GM12801 (cell line): ENCODE measurements around the gene SMYD3.

Experiments
- TF ChIP-seq, protein P1 (sequence below): IDR thresholded peaks from one replicate; pipeline ENCODE4 v1.5.1; 2011; ENCODE audit warnings: control low read depth; ENCODE audit not compliant: insufficient read length; ENCODE audit errors: extremely low read depth

The SMYD3 gene

GRCh38 chr1:245880754-245881403 is 626.2 kb downstream of the SMYD3 start:
- TF ChIP-seq, protein P1, sequence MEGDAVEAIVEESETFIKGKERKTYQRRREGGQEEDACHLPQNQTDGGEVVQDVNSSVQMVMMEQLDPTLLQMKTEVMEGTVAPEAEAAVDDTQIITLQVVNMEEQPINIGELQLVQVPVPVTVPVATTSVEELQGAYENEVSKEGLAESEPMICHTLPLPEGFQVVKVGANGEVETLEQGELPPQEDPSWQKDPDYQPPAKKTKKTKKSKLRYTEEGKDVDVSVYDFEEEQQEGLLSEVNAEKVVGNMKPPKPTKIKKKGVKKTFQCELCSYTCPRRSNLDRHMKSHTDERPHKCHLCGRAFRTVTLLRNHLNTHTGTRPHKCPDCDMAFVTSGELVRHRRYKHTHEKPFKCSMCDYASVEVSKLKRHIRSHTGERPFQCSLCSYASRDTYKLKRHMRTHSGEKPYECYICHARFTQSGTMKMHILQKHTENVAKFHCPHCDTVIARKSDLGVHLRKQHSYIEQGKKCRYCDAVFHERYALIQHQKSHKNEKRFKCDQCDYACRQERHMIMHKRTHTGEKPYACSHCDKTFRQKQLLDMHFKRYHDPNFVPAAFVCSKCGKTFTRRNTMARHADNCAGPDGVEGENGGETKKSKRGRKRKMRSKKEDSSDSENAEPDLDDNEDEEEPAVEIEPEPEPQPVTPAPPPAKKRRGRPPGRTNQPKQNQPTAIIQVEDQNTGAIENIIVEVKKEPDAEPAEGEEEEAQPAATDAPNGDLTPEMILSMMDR, result no peak

DNA sequence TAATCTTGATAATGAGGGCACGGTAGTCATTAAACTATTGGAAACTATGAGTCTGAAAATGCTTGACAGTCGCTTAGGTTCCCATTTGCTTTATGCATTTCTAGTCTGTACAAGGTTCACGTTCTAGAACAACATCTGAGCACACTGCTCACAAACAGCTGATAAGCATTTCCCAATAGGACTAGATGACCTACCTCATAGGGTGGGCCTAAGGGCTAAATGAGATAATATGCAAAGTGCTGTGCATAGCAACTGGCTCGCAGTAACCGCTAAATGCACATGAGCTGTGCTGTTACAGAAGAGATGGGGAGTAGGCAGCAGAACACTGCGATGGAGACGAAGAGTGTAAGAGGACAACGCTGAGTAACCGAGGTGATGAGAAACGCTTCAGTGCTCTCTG is 628.0 kb downstream of the SMYD3 start:
- TF ChIP-seq, protein P1, result no peak

DNA sequence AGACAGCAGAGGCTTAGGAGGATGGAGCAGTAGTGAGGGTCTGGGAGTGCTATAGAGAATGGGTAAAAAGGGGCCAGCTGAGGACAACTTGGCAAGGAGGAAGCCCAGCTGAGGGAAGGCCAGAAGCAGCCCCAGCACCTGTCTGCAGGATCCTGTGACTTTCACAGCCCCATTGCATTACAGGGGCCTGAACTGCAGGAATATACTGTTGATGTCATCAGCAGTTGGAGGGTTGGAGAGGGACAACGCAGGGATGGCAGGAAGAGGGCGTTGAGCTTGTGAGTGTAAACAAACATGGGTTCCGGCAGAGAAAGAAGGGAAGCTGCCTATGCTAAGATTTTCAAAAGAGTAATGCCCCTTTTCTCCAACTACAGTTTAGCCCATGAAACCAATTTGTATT is 628.5 kb downstream of the SMYD3 start:
- TF ChIP-seq, protein P1, result no peak

GRCh38 chr1:245877976-245878375 is 629.1 kb downstream of the SMYD3 start:
- TF ChIP-seq, protein P1, result no peak

DNA sequence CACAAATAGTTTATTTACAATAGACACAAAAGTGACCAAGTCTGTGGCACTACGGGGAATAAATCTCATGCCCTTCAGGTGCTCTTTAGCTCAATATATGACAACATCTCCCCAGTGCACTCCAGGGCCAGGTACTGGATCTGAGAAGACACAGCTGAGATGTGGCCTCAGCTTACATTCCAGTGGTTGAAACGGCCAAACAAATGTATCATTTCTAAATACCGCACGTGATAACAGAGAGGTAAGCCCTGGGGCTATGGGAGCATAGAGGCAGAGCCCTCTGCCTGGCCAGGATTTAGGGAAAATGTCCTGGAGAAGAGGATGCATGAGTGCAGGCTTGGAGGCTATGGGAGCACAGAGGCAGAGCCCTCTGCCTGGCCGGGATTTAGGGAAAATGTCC is 630.5 kb downstream of the SMYD3 start:
- TF ChIP-seq, protein P1, result no peak

DNA sequence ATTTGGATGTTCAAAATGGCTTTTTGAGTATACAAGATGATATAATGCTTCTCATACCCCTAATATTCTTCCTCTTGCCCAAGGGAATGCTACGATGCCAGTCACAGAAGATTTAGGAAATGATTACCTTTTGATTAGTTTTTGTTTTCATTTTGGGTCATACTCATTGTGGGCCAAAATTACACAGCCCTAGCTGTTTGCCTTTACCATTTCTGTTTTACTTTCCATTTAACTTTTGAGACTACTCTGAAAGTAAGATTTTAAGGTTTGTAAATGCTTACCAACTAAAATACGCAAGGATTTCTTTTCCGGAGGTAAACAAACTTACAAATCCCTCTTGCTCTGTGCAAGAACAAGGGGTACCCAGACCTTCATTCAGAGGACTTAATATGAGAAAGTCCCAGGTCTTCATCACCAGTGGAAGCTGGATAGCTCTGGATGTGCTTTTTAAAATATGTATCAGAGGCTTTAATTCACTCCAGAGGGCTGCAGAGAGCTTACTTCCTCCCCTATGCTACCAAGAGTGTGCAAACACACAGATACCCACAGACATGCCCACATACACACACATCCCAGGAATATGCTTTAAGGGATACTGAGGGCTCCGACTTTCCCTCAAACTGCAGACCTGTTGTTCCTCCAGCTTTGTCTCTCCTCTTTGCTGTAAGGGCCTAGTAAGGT is 631.4 kb downstream of the SMYD3 start:
- TF ChIP-seq, protein P1, result no peak

- TF ChIP-seq, protein P1, result no peak
Measured at GRCh38 chr1:245874942-245875580, 632.0 kb downstream of the SMYD3 start.
